8988T (cell line): ENCODE data around the gene MLXIP.

Experiments used
- DNase-seq: peaks from one replicate; pipeline ENCODE4 v3.0.0; 2011

MLXIP gene

GRCh38 chr12:122128481-122128880 lies 49.9 kb downstream of the MLXIP start:
- no peak for DNase-seq

- DNase-seq: no peak
Measured at GRCh38 chr12:122129131-122129530, 50.6 kb downstream of the MLXIP start.

GRCh38 chr12:122130150-122130549 lies 51.6 kb downstream of the MLXIP start:
- DNase-seq: peak; percentile 73

- DNase-seq: no peak
Measured at GRCh38 chr12:122133192-122133950, 54.8 kb downstream of the MLXIP start.

- no peak for DNase-seq
Measured at GRCh38 chr12:122135437-122136031, 57.0 kb downstream of the MLXIP start.

- no peak for DNase-seq
Measured at GRCh38 chr12:122137229-122137628, 58.7 kb downstream of the MLXIP start.

GRCh38 chr12:122137681-122138080 lies 59.1 kb downstream of the MLXIP start:
- DNase-seq: peak; percentile 58

GRCh38 chr12:122138181-122138580 lies 59.6 kb downstream of the MLXIP start:
- DNase-seq: no peak

- no peak for DNase-seq
Measured at GRCh38 chr12:122138616-122139015, 60.1 kb downstream of the MLXIP start.

GRCh38 chr12:122139266-122139665 lies 60.7 kb downstream of the MLXIP start:
- DNase-seq: no peak

GRCh38 chr12:122139941-122140340 lies 61.4 kb downstream of the MLXIP start:
- DNase-seq: no peak

GRCh38 chr12:122140467-122141257 lies 62.1 kb downstream of the MLXIP start:
- no peak for DNase-seq

GRCh38 chr12:122141911-122142725 lies 63.6 kb downstream of the MLXIP start:
- DNase-seq: no peak

GRCh38 chr12:122142857-122143256 lies 64.3 kb downstream of the MLXIP start:
- DNase-seq: no peak

GRCh38 chr12:122144885-122145284 lies 66.3 kb downstream of the MLXIP start:
- no peak for DNase-seq

- no peak for DNase-seq
Measured at GRCh38 chr12:122145505-122146330, 67.2 kb downstream of the MLXIP start.

- no peak for DNase-seq
Measured at GRCh38 chr12:122147514-122148290, 69.1 kb downstream of the MLXIP start.

- no peak for DNase-seq
Measured at GRCh38 chr12:122148657-122149056, 70.1 kb downstream of the MLXIP start.

- DNase-seq: no peak
Measured at GRCh38 chr12:122150127-122150681, 71.6 kb downstream of the MLXIP start.

GRCh38 chr12:122152754-122153153 lies 74.2 kb downstream of the MLXIP start:
- DNase-seq: no peak

GRCh38 chr12:122155705-122156104 lies 77.1 kb downstream of the MLXIP start:
- DNase-seq: no peak
